Tibial nerve (tissue), 4 donors: ENCODE data around the gene TMEM63C.

Experiments
- CTCF ChIP-seq, 5 experiments: fragments of 200-600 bp in 3 of 5; fragments of 450-650 bp in 2 of 5; sonication (generic) in 3 of 5; IDR thresholded peaks; one replicate each; pipeline ENCODE4 v1.5.1; 2016 to 2019; ENCODE audit warnings: antibody characterized with exemption in 5 of 5, mild to moderate bottlenecking in 3 of 5, moderate library complexity in 2 of 5
- EP300 ChIP-seq, 2 donors: sonication (generic); formaldehyde crosslinking; IDR thresholded peaks; one replicate each; pipeline ENCODE4 v1.6.1; 2017; ENCODE audit warnings: antibody characterized with exemption in 2 of 2, mild to moderate bottlenecking in 1 of 2
- POLR2A ChIP-seq, 2 donors: fragments of 450-650 bp; IDR thresholded peaks; one replicate each; pipeline ENCODE4 v1.6.1; 2017; ENCODE audit warnings: antibody characterized with exemption in 2 of 2, mild to moderate bottlenecking in 2 of 2, moderate library complexity in 2 of 2

DNA sequence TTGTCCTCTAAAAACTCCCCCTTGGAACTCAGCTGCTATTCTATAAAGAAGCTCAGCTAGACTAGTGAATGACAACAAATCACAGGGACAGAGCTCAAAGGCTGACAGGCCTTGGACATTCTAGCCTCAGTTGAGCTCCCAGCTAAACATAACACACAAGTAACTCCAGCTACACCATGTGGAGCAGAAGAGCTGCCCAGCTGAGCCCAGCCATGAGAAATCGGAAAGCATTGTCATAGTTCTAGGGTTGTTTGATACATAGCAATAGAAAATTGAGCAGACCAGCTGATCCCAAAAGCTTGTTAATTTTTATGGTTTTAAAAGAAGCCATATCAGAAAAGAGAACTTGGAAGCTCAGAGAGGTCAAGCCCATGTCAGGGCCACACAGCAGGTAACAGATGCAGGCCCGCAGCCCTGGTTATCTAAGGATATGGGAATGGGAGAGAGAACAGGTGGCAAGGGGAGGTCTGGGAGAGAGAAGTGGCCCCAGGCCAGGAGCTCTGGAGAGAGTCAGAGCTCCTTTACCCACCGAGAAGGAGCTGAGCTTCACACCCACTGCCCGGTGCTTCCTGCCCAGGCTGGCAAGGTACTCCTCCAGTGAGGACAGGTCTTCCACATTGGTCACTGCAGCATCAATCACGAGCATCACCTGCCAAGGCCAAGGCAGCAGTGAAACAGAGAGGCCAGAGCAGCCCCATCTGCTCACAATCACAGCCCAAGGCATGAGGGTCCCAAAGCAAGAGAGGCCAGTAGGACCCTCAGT, 86.5 kb downstream of the TMEM63C start:
- TF ChIP-seq POLR2A (IDR thresholded peaks at IDR 0.05), result no peak
- TF ChIP-seq CTCF (IDR thresholded peaks at IDR 0.05), result no peak
- no peak for TF ChIP-seq EP300 (IDR thresholded peaks at IDR 0.05)
